H54 (cell line): Measurements from ENCODE around the gene PDE9A.

ENCODE experiments used
- DNase-seq: peaks from one replicate; pipeline ENCODE4 v3.0.0; 2011; ENCODE audit warnings: low spot score, mixed read lengths; ENCODE audit not compliant: insufficient read length
- FAIRE-seq: peaks from 3 replicates; lab custom pipeline; 2011; peaks lifted over from hg19 to GRCh38; lab: Jason Lieb, UNC
- POLR2A ChIP-seq: IDR thresholded peaks from 2 replicates; pipeline ENCODE4 v1.6.1; 2011; ENCODE audit warnings: low read depth, mild to moderate bottlenecking, low read length

PDE9A gene

GRCh38 chr21:42733037-42733627 lies 79.7 kb downstream of the PDE9A start:
- DNase-seq (no peak), FAIRE-seq (no peak)
- TF ChIP-seq POLR2A: no peak

- FAIRE-seq (no peak), DNase-seq (no peak)
- no peak for TF ChIP-seq POLR2A
Measured at GRCh38 chr21:42733874-42734273, 80.5 kb downstream of the PDE9A start.

- no peak for DNase-seq
- no peak for FAIRE-seq
- TF ChIP-seq POLR2A: no peak
Measured at GRCh38 chr21:42734323-42734971, 81.0 kb downstream of the PDE9A start.

- no peak for DNase-seq
- FAIRE-seq: no peak
- TF ChIP-seq POLR2A: no peak
Measured at GRCh38 chr21:42735061-42735460, 81.6 kb downstream of the PDE9A start.

- no peak for DNase-seq
- TF ChIP-seq POLR2A: no peak
- no peak for FAIRE-seq
Measured at GRCh38 chr21:42735944-42736343, 82.5 kb downstream of the PDE9A start.

- DNase-seq (no peak), FAIRE-seq (no peak)
- TF ChIP-seq POLR2A: no peak
Measured at GRCh38 chr21:42736646-42737350, 83.4 kb downstream of the PDE9A start.

GRCh38 chr21:42737951-42738590 lies 84.7 kb downstream of the PDE9A start:
- DNase-seq: no peak
- no peak for FAIRE-seq
- no peak for TF ChIP-seq POLR2A

GRCh38 chr21:42739061-42739931 lies 85.9 kb downstream of the PDE9A start:
- FAIRE-seq (no peak), DNase-seq (no peak)
- no peak for TF ChIP-seq POLR2A

- TF ChIP-seq POLR2A: no peak
- DNase-seq (no peak), FAIRE-seq (no peak)
Measured at GRCh38 chr21:42740405-42740909, 87.0 kb downstream of the PDE9A start.

- TF ChIP-seq POLR2A: no peak
Measured at GRCh38 chr21:42741066-42741465, 87.6 kb downstream of the PDE9A start.

GRCh38 chr21:42744520-42745445 lies 91.4 kb downstream of the PDE9A start:
- DNase-seq (no peak), FAIRE-seq (no peak)
- no peak for TF ChIP-seq POLR2A

More at GRCh38 chr21:42741066-42741465, 87.6 kb downstream of the PDE9A start:
- FAIRE-seq (no peak), DNase-seq (no peak)
